Neutrophil (primary cell): ENCODE measurements around the gene TYW3.

Experiments
- H3K27ac ChIP-seq: fragments of 200-600 bp; sonication (generic); 2 replicates; pipeline ENCODE4 v1.5.1; 2016; ENCODE audit warnings: mild to moderate bottlenecking, moderate library complexity
- H3K27me3 ChIP-seq: fragments of 200-600 bp; sonication (generic); 2 replicates; pipeline ENCODE4 v1.6.0; 2016; ENCODE audit warnings: mild to moderate bottlenecking
- H3K36me3 ChIP-seq: fragments of 200-600 bp; sonication (generic); 2 replicates; pipeline ENCODE4 v1.5.1; 2017
- H3K4me1 ChIP-seq, 2 experiments: fragments of 200-600 bp in 1 of 2; sonication (generic) in 1 of 2; 1 replicate in 1 of 2; 2 replicates in 1 of 2; pipeline versions ENCODE4 v1.5.1 to v1.6.1; 2013 to 2016; ENCODE audit warnings: low read depth in 1 of 2, low read length in 1 of 2, mild to moderate bottlenecking in 1 of 2, moderate library complexity in 1 of 2; ENCODE audit not compliant: control insufficient read depth in 1 of 2, insufficient read depth in 1 of 2
- H3K4me3 ChIP-seq, 2 experiments: fragments of 200-600 bp in 1 of 2; sonication (generic) in 1 of 2; 1 replicate in 1 of 2; 2 replicates in 1 of 2; pipeline ENCODE4 v1.5.1; 2013 to 2016; ENCODE audit warnings: low read depth in 1 of 2, low read length in 1 of 2, mild to moderate bottlenecking in 1 of 2, moderate library complexity in 1 of 2
- H3K9me3 ChIP-seq: fragments of 200-600 bp; sonication (generic); 2 replicates; pipeline ENCODE4 v1.5.1; 2016
- TF ChIP-seq, protein P1 (sequence below): fragments of 200-600 bp; sonication (generic); IDR thresholded peaks from 2 replicates; pipeline ENCODE4 v1.5.1; 2016; ENCODE audit warnings: antibody characterized with exemption

Gene TYW3, protein sequence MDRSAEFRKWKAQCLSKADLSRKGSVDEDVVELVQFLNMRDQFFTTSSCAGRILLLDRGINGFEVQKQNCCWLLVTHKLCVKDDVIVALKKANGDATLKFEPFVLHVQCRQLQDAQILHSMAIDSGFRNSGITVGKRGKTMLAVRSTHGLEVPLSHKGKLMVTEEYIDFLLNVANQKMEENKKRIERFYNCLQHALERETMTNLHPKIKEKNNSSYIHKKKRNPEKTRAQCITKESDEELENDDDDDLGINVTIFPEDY

GRCh38 chr1:74732960-74733603 lies at the start of gene TYW3, which contains the start of gene CRYZ:
TYW3 (plus strand) TSS chr1:74733152; CDS start chr1:74733245, 93 bp downstream.
CRYZ (minus strand) TSS chr1:74733050; CDS start chr1:74724821, 8,229 bp downstream.
- H3K4me1 ChIP-seq: peaks cover 15 to 18% of the 10 kb centered on the region in 2 experiments
- peak within 1 kb of the TSS; percentile 59 to 66 for H3K4me3 ChIP-seq
- TF ChIP-seq, protein P1, sequence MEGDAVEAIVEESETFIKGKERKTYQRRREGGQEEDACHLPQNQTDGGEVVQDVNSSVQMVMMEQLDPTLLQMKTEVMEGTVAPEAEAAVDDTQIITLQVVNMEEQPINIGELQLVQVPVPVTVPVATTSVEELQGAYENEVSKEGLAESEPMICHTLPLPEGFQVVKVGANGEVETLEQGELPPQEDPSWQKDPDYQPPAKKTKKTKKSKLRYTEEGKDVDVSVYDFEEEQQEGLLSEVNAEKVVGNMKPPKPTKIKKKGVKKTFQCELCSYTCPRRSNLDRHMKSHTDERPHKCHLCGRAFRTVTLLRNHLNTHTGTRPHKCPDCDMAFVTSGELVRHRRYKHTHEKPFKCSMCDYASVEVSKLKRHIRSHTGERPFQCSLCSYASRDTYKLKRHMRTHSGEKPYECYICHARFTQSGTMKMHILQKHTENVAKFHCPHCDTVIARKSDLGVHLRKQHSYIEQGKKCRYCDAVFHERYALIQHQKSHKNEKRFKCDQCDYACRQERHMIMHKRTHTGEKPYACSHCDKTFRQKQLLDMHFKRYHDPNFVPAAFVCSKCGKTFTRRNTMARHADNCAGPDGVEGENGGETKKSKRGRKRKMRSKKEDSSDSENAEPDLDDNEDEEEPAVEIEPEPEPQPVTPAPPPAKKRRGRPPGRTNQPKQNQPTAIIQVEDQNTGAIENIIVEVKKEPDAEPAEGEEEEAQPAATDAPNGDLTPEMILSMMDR: no peak
- peak within 1 kb of the TSS; percentile 63 for H3K27ac ChIP-seq
- H3K9me3 ChIP-seq: no peaks in the 10 kb centered on the region
- peaks cover 7% of the 10 kb centered on the region for H3K36me3 ChIP-seq
- no peaks in the 10 kb centered on the region for H3K27me3 ChIP-seq

DNA sequence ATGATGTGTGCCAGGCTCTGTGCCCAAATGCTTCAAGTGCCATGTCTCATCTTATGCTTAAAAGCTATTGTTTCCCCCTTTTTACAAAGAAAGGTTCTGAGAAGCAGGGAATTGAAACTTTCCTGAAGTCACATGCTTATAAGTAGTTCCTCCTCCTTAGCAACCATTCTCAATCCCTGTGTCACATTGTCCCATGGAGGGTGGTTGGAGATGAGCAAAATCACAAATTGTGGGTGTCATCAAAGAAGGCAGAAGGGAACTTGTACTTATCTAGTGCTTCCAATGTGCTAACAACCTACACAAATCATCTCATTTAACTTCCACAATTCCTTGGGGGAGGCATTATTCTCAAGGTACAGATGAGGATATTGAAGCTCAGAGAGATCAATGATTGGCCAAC lies 49.3 kb upstream of the TYW3 start:
- Histone ChIP-seq H3K27me3 (no peaks in the 10 kb centered on the region), H3K4me3 (no peak overlapping the region), H3K4me1 (no peaks in the 10 kb centered on the region), H3K27ac (no peak overlapping the region), H3K36me3 (no peaks in the 10 kb centered on the region), H3K9me3 (no peaks in the 10 kb centered on the region)
- TF ChIP-seq, protein P1: no peak

DNA sequence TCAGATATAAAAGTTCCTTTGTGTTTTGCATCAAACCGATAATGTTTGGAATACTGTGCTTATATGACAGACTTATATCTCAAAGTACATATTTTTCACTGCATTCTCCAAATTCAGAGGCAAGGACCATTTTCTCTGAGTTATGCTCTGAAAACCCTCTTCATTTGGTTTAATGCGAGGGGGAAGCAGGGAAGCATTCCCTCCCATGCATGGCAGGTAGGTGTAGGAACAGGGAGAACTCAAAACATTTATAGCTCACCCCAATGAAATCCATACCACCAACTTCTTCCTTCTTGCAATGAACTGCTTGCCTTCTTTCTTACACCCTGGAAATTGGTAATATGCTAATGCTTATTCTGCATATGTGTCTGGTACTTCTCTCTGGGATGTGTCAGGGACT lies 48.7 kb upstream of the TYW3 start:
- H3K27me3 ChIP-seq: no peaks in the 10 kb centered on the region
- no peaks in the 10 kb centered on the region for H3K4me1 ChIP-seq
- TF ChIP-seq, protein P1: no peak
- H3K36me3 ChIP-seq: no peaks in the 10 kb centered on the region
- H3K4me3 ChIP-seq: no peak overlapping the region
- H3K9me3 ChIP-seq: no peaks in the 10 kb centered on the region
- H3K27ac ChIP-seq: no peak overlapping the region

DNA sequence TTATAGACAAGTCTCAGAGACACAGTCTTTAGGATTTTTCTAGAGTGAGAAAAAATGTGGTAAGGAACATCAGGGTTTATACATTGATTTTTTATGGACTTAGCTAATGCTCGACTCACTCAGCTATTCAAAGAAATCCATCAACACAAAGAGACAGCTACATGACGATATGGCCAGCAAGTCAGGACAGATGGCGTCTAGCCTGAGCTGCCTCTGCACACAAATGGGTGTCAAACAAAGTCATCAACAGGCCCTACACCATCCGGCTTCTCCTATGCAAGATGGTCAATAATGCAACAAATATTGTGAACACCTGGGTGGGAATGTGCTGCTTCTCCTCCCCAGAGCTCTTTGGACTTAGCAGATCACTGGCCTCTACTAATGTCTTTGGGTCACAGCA lies 46.0 kb upstream of the TYW3 start:
- Histone ChIP-seq H3K27me3 (no peaks in the 10 kb centered on the region), H3K4me1 (no peaks in the 10 kb centered on the region), H3K4me3 (no peak overlapping the region), H3K36me3 (no peaks in the 10 kb centered on the region), H3K27ac (no peak overlapping the region), H3K9me3 (no peaks in the 10 kb centered on the region)
- TF ChIP-seq, protein P1: no peak

DNA sequence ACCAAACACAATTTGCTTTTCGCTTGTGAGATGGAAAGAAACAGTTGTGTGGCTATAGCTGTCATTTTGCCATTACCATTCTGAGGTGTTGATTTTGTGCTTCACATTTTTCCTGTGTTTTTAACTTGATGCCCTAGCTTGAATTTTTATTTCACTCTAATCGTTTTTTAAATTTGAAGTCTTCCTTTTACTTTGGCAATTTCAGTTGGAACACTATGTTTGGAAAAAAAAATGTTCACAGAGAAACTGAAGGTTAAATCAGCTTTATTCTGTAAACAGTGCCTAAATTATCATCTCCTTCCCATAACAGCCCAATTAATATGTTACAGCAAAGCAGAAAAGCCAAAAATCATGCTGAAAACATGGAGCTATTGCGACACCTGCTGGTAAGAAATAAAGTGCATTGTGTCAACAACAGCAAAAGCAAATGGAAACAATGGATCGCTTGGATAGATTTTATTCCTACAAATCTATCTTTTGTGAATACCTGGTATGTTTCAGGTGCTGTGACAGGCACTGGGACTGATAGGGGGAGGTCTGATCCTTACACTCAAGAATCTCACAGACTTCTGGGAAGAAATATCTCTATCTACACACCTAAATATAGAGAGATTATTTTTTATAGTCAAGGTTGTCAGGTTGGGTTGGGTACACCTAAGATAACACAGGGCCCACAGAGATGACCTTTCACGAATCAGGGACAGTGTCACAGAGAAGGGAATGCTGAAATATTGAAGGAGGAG lies 43.2 kb upstream of the TYW3 start:
- no peaks in the 10 kb centered on the region for H3K27me3 ChIP-seq
- no peaks in the 10 kb centered on the region for H3K4me1 ChIP-seq
- H3K9me3 ChIP-seq: no peaks in the 10 kb centered on the region
- H3K36me3 ChIP-seq: no peaks in the 10 kb centered on the region
- no peak overlapping the region for H3K4me3 ChIP-seq
- H3K27ac ChIP-seq: no peak overlapping the region
- TF ChIP-seq, protein P1: peak; percentile 27
